A549 (cell line): Measurements from ENCODE around the gene KRABD2.
"Not testable (repeated sequence)": the region's sequence is repeated elsewhere in the genome, so short reads cannot be mapped to it uniquely, and the experiment has no call there.

Experiments used
- ATAC-seq, 2 experiments: fragments of 200-7000 bp in 1 of 2; fragments of >200 bp in 1 of 2; cut with Nextera tagmentation in 1 of 2; cut with Tn5 transposase in 1 of 2; 3 replicates each; pipeline versions ENCODE4 v1.8.0 to v1.9.1; 2018 to 2020; ENCODE audit warnings: mild to moderate bottlenecking in 1 of 2, moderate library complexity in 1 of 2
- CTCF ChIA-PET: fragments of 300-600 bp; sonication (Branson Sonifier 250); formaldehyde crosslinking; extraction: SDS; loops from one replicate; lab custom pipeline; 2021; ENCODE audit warnings: antibody characterized with exemption, inconsistent platforms; lab: Yijun Ruan, JAX
- POLR2A ChIA-PET: fragments of 350-600 bp; formaldehyde crosslinking; extraction: SDS; loops from one replicate; lab custom pipeline; 2021; ENCODE audit warnings: antibody characterized with exemption, inconsistent platforms; lab: Yijun Ruan, JAX
- DNase-seq, 2 experiments: peaks; one replicate each; pipeline versions ENCODE4 v3.0.0 to v3.0.0-alpha.2; 2011 to 2016; ENCODE audit warnings: low read depth in 1 of 2, low spot score in 1 of 2
- FAIRE-seq: peaks from 2 replicates; lab custom pipeline; 2011; peaks lifted over from hg19 to GRCh38; lab: Jason Lieb, UNC
- H3K27ac ChIP-seq, 2 experiments: fragments of >200 bp; sonication (Bioruptor Twin); formaldehyde crosslinking; 3 replicates each; pipeline ENCODE4 v1.5.1; 2016 to 2017
- H3K4me1 ChIP-seq: fragments of >200 bp; sonication (Bioruptor Twin); formaldehyde crosslinking; 3 replicates; pipeline ENCODE4 v1.6.1; 2016
- H3K4me2 ChIP-seq: fragments of >200 bp; sonication (Bioruptor Twin); formaldehyde crosslinking; 3 replicates; pipeline ENCODE4 v1.6.1; 2016
- H3K4me3 ChIP-seq: fragments of >200 bp; sonication (Bioruptor Twin); formaldehyde crosslinking; 3 replicates; pipeline ENCODE4 v1.5.1; 2016
- H3K9me3 ChIP-seq: fragments of >200 bp; sonication (Bioruptor Twin); formaldehyde crosslinking; 3 replicates; pipeline ENCODE4 v1.6.1; 2016
- CBX2 ChIP-seq: fragments of 200-600 bp; sonication (generic); IDR thresholded peaks from 2 replicates; pipeline ENCODE4 v1.6.1; 2016; ENCODE audit warnings: low read depth, mild to moderate bottlenecking, borderline replicate concordance
- CEBPB ChIP-seq, 2 experiments: fragments of >200 bp in 1 of 2; sonication (Bioruptor Twin) in 1 of 2; formaldehyde crosslinking in 1 of 2; IDR thresholded peaks; 2 replicates each; pipeline ENCODE4 v1.6.1; 2012 to 2016
- EP300 ChIP-seq, 2 experiments: fragments of >200 bp; sonication (Bioruptor Twin); formaldehyde crosslinking; IDR thresholded peaks; 2 replicates in 1 of 2; 3 replicates in 1 of 2; pipeline ENCODE4 v1.6.1; 2016 to 2017
- ESRRA ChIP-seq: fragments of 150-350 bp; IDR thresholded peaks from 2 replicates; pipeline ENCODE4 v1.6.1; 2014; ENCODE audit warnings: mild to moderate bottlenecking, low read length, borderline replicate concordance
- HDAC2 ChIP-seq: fragments of 200-600 bp; sonication (generic); IDR thresholded peaks from 2 replicates; pipeline ENCODE4 v1.6.1; 2016
- HOXA7 ChIP-seq: fragments of 250-450 bp; sonication (Bioruptor Pico); IDR thresholded peaks from 2 replicates; pipeline ENCODE4 v1.5.0; 2020; ENCODE audit warnings: mild to moderate bottlenecking, moderate library complexity
- HOXB13 ChIP-seq: fragments of 250-450 bp; sonication (Bioruptor Pico); IDR thresholded peaks from 2 replicates; pipeline ENCODE4 v1.5.0; 2020; ENCODE audit warnings: low read depth, mild to moderate bottlenecking, moderate library complexity
- HOXB5 ChIP-seq: fragments of 250-450 bp; sonication (Bioruptor Pico); IDR thresholded peaks from 2 replicates; pipeline ENCODE4 v1.5.0; 2020; ENCODE audit warnings: mild to moderate bottlenecking, moderate library complexity
- JUN ChIP-seq, 2 experiments: fragments of >200 bp; sonication (Bioruptor Twin); formaldehyde crosslinking; IDR thresholded peaks; 2 replicates in 1 of 2; 3 replicates in 1 of 2; pipeline ENCODE4 v1.6.1; 2016 to 2017
- MAFK ChIP-seq: fragments of 450-650 bp; IDR thresholded peaks from 2 replicates; pipeline ENCODE4 v1.6.1; 2014; ENCODE audit not compliant: partially characterized antibody
- MAZ ChIP-seq: fragments of 150-350 bp; IDR thresholded peaks from 2 replicates; pipeline ENCODE4 v1.6.1; 2014; ENCODE audit warnings: antibody characterized with exemption, low read depth, low read length, borderline replicate concordance
- MYC ChIP-seq: IDR thresholded peaks from 2 replicates; pipeline ENCODE4 v1.6.1; 2012; ENCODE audit warnings: mild to moderate bottlenecking, inconsistent platforms, low read length, improper control_type of control experiment, borderline replicate concordance
- NFE2L2 ChIP-seq: fragments of 150-350 bp; conservative IDR thresholded peaks from 2 replicates; pipeline ENCODE4 v1.6.1; 2014; ENCODE audit warnings: low read length
- NPAS2 ChIP-seq: fragments of 250-450 bp; sonication (Bioruptor Pico); IDR thresholded peaks from 2 replicates; pipeline ENCODE4 v1.8.0; 2022; ENCODE audit warnings: mild to moderate bottlenecking, moderate library complexity, borderline replicate concordance
- PHF8 ChIP-seq: fragments of 200-600 bp; sonication (generic); IDR thresholded peaks from 2 replicates; pipeline ENCODE4 v1.6.1; 2016; ENCODE audit warnings: low read depth, mild to moderate bottlenecking, antibody characterized with exemption, moderate library complexity, borderline replicate concordance
- POLR2AphosphoS2 ChIP-seq: conservative IDR thresholded peaks from 2 replicates; pipeline ENCODE4 v1.6.1; 2012; ENCODE audit warnings: low read length, improper control_type of control experiment, inconsistent platforms
- RARB ChIP-seq: fragments of 250-450 bp; sonication (Bioruptor Pico); IDR thresholded peaks from 2 replicates; pipeline ENCODE4 v1.8.0; 2021; ENCODE audit warnings: mild to moderate bottlenecking, moderate library complexity
- RCOR1 ChIP-seq: fragments of 150-350 bp; IDR thresholded peaks from 2 replicates; pipeline ENCODE4 v1.6.1; 2014; ENCODE audit warnings: antibody characterized with exemption, low read length, low read depth
- RFX5 ChIP-seq: fragments of 450-650 bp; IDR thresholded peaks from 2 replicates; pipeline ENCODE4 v1.7.1; 2014; ENCODE audit warnings: antibody characterized with exemption, mild to moderate bottlenecking, moderate library complexity
- TFCP2L1 ChIP-seq: fragments of 250-450 bp; sonication (Bioruptor Pico); IDR thresholded peaks from 2 replicates; pipeline ENCODE4 v1.5.0; 2021; ENCODE audit warnings: mild to moderate bottlenecking
- TP53 ChIP-seq: fragments of 250-450 bp; sonication (Bioruptor Pico); IDR thresholded peaks from 2 replicates; pipeline ENCODE4 v1.5.0; 2021; ENCODE audit warnings: mild to moderate bottlenecking, moderate library complexity
- USF2 ChIP-seq: fragments of 450-650 bp; IDR thresholded peaks from 2 replicates; pipeline ENCODE4 v1.6.1; 2014; ENCODE audit warnings: antibody characterized with exemption
- ZC3H11A ChIP-seq: fragments of 450-650 bp; IDR thresholded peaks from 2 replicates; pipeline ENCODE4 v1.6.1; 2014; ENCODE audit warnings: antibody characterized with exemption, mild to moderate bottlenecking
- ZSCAN20 ChIP-seq: fragments of 250-450 bp; sonication (Bioruptor Pico); IDR thresholded peaks from 2 replicates; pipeline ENCODE4 v1.8.0; 2022; ENCODE audit warnings: mild to moderate bottlenecking, moderate library complexity
- WGBS: methylation state at CpG from one replicate; pipeline ENCODE4 v1.1.6; 2017; ENCODE audit errors: missing lambda C conversion rate; 5-methylcytosine and 5-hydroxymethylcytosine counted together
- TF ChIP-seq, protein P1 (sequence below): fragments of 200-600 bp; sonication (generic); IDR thresholded peaks from 2 replicates; pipeline ENCODE4 v1.6.1; 2016; ENCODE audit warnings: antibody characterized with exemption, mild to moderate bottlenecking, moderate library complexity
- TF ChIP-seq, protein P2 (sequence below): fragments of 150-350 bp; IDR thresholded peaks from 2 replicates; pipeline ENCODE4 v1.6.1; 2014; ENCODE audit warnings: low read depth, mild to moderate bottlenecking, low read length

Gene KRABD2

GRCh38 chr17:8398980-8399379 lies 22.5 kb upstream of the KRABD2 start:
- Histone ChIP-seq H3K4me3 (no peak overlapping the region), H3K4me1 (no peaks in the 10 kb centered on the region), H3K27ac (no peak overlapping the region), H3K9me3 (no peaks in the 10 kb centered on the region), H3K4me2 (no peak overlapping the region)
- CTCF ChIA-PET = interaction anchor here (5.0 to 9.3 kb wide), 2 partner anchors 10 to 16 kb away, joined by 22 to 71 read pairs; partner anchors contain the start of gene RPL26
- ATAC-seq = no peak
- no peak for FAIRE-seq
- TF ChIP-seq RFX5 (no peak), MAFK (no peak), HOXB5 (no peak), HOXB13 (CRISPR knock-in tag) (no peak), CBX2 (no peak), MYC (no peak), JUN (IDR thresholded peaks at IDR 0.05) (no peak), ZC3H11A (no peak), HDAC2 (no peak), NPAS2 (CRISPR knock-in tag) (no peak), USF2 (no peak), TFCP2L1 (CRISPR knock-in tag) (no peak)
- 39% methylated on average over 6 of the region's 6 CpGs for WGBS
- POLR2A ChIA-PET = no interaction called here
- no peak for DNase-seq

- H3K4me3 ChIP-seq = no peak within 1 kb of the TSS
- ChIA-PET CTCF (interaction anchor here (1.0 to 9.3 kb wide), 5 partner anchors 11 to 390 kb away, joined by 3 to 71 read pairs (median 4); partner anchors contain the start of gene RPL26), POLR2A (interaction anchor here (1.0 kb wide), 1 partner anchor 233 kb away, joined by 4 read pairs; the partner anchor contains the start of gene MYH10)
- TF ChIP-seq, protein P1, sequence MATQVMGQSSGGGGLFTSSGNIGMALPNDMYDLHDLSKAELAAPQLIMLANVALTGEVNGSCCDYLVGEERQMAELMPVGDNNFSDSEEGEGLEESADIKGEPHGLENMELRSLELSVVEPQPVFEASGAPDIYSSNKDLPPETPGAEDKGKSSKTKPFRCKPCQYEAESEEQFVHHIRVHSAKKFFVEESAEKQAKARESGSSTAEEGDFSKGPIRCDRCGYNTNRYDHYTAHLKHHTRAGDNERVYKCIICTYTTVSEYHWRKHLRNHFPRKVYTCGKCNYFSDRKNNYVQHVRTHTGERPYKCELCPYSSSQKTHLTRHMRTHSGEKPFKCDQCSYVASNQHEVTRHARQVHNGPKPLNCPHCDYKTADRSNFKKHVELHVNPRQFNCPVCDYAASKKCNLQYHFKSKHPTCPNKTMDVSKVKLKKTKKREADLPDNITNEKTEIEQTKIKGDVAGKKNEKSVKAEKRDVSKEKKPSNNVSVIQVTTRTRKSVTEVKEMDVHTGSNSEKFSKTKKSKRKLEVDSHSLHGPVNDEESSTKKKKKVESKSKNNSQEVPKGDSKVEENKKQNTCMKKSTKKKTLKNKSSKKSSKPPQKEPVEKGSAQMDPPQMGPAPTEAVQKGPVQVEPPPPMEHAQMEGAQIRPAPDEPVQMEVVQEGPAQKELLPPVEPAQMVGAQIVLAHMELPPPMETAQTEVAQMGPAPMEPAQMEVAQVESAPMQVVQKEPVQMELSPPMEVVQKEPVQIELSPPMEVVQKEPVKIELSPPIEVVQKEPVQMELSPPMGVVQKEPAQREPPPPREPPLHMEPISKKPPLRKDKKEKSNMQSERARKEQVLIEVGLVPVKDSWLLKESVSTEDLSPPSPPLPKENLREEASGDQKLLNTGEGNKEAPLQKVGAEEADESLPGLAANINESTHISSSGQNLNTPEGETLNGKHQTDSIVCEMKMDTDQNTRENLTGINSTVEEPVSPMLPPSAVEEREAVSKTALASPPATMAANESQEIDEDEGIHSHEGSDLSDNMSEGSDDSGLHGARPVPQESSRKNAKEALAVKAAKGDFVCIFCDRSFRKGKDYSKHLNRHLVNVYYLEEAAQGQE = no peak
- TF ChIP-seq NPAS2 (CRISPR knock-in tag) (no peak), MAZ (no peak), CBX2 (no peak), RARB (no peak), POLR2AphosphoS2 (no peak), HOXA7 (CRISPR knock-in tag) (no peak), CEBPB (IDR thresholded peaks at IDR 0.05) (no peak), EP300 (IDR thresholded peaks at IDR 0.05) (no peak), PHF8 (no peak), NFE2L2 (no peak), RCOR1 (no peak), ZSCAN20 (no peak), TP53 (CRISPR knock-in tag) (no peak), ESRRA (no peak)
- TF ChIP-seq, protein P2, sequence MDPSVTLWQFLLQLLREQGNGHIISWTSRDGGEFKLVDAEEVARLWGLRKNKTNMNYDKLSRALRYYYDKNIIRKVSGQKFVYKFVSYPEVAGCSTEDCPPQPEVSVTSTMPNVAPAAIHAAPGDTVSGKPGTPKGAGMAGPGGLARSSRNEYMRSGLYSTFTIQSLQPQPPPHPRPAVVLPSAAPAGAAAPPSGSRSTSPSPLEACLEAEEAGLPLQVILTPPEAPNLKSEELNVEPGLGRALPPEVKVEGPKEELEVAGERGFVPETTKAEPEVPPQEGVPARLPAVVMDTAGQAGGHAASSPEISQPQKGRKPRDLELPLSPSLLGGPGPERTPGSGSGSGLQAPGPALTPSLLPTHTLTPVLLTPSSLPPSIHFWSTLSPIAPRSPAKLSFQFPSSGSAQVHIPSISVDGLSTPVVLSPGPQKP = no peak
- H3K27ac ChIP-seq = no peak within 1 kb of the TSS
- FAIRE-seq = no peak
- WGBS = 25% methylated on average over 12 of the region's 13 CpGs
- H3K4me2 ChIP-seq = no peak within 1 kb of the TSS
- peak in 1 of 2 experiments; percentile 5; a peak in 1 of 6 replicates for ATAC-seq
- H3K9me3 ChIP-seq = no peaks in the 10 kb centered on the region
- no peaks in the 10 kb centered on the region for H3K4me1 ChIP-seq
- DNase-seq = no peak
Observed at GRCh38 chr17:8397636-8398035, 21.1 kb upstream of the KRABD2 start, which contains the start of gene RNF222. Gene RNF222 (minus strand): TSS chr17:8397827. CDS start chr17:8393461, 4,366 bp downstream.

DNA sequence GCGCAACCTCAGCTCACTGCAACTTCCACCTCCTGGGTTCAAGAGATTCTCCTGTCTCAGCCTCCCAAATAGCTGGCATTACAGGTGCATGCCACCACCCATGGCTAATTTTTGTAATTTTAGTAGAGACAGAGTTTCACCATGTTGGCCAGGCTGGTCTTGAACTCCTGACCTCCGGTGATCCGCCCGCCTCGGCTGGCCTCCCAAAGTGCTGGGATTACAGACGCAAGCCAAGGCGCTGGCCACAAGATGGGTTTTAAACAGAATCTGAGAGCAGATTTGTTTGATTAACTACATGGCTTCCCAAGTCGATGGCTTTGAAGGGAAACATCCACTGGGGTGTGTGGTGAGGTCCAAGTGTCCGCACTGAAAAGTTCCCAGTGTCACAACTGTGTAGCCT lies 18.0 kb upstream of the KRABD2 start:
- POLR2A ChIA-PET = interaction anchor here (0.8 to 1.4 kb wide), 2 partner anchors 11 to 41 kb away, joined by 3 to 6 read pairs; partner anchors contain the start of gene NDEL1
- not testable (repeated sequence) for FAIRE-seq, H3K4me2 ChIP-seq, DNase-seq, H3K4me1 ChIP-seq, H3K9me3 ChIP-seq, ATAC-seq, H3K27ac ChIP-seq, H3K4me3 ChIP-seq
- CTCF ChIA-PET = interaction anchor here (0.6 to 9.3 kb wide), 9 partner anchors 8 to 560 kb away, joined by 3 to 71 read pairs (median 3); partner anchors contain the start of gene RPL26
- WGBS = 70% methylated on average over 9 of the region's 9 CpGs
